Natural killer cell (primary cell): Measurements from ENCODE around the gene F2RL2. TPM values are rescaled to one million over a fixed set of nuclear protein-coding genes. Genes with fewer than 3 reads are reported as not detected.

Source experiments
- ATAC-seq, 3 donors: fragments of 150-1000 bp in 2 of 3; fragments of 200-7000 bp in 1 of 3; cut with Tn5 transposase; 1 replicate in 1 of 3; 2 replicates in 2 of 3; pipeline ENCODE4 v1.10.0; 2021; ENCODE audit warnings: mild to moderate bottlenecking in 2 of 3, moderate library complexity in 2 of 3
- DNase-seq, 2 donors: peaks; one replicate each; pipeline versions ENCODE4 v3.0.0 to v3.0.0-alpha.2; 2013 to 2021; ENCODE audit warnings: mixed read lengths in 1 of 2
- H3K27ac ChIP-seq: one replicate; pipeline ENCODE4 v1.5.1; 2013; ENCODE audit warnings: mild to moderate bottlenecking, low read length
- H3K27me3 ChIP-seq: one replicate; pipeline ENCODE4 v1.6.1; 2013; ENCODE audit warnings: low read length; ENCODE audit not compliant: control insufficient read depth, insufficient read depth
- H3K36me3 ChIP-seq: one replicate; pipeline ENCODE4 v1.6.1; 2013; ENCODE audit warnings: low read length; ENCODE audit not compliant: control insufficient read depth, insufficient read depth
- H3K4me1 ChIP-seq: one replicate; pipeline ENCODE4 v1.6.1; 2013; ENCODE audit warnings: low read length; ENCODE audit not compliant: control insufficient read depth, insufficient read depth
- H3K4me3 ChIP-seq: one replicate; pipeline ENCODE4 v1.5.1; 2013; ENCODE audit warnings: low read length
- H3K9me3 ChIP-seq: one replicate; pipeline ENCODE4 v1.6.1; 2013; ENCODE audit warnings: low read length; ENCODE audit not compliant: control insufficient read depth, insufficient read depth
- H3K27ac Mint-ChIP-seq, 2 donors: one replicate each; pipeline ENCODE4 v1.8.0; 2022; ENCODE audit warnings: mild to moderate bottlenecking in 2 of 2, mixed read lengths in 2 of 2, moderate library complexity in 1 of 2
- H3K27me3 Mint-ChIP-seq, 2 donors: one replicate each; pipeline ENCODE4 v1.8.0; 2022; ENCODE audit warnings: low read depth in 2 of 2, mixed read lengths in 2 of 2
- H3K36me3 Mint-ChIP-seq: one replicate; pipeline ENCODE4 v1.8.0; 2022; ENCODE audit warnings: mixed read lengths
- H3K4me1 Mint-ChIP-seq, 2 donors: one replicate each; pipeline ENCODE4 v1.8.0; 2022; ENCODE audit warnings: mixed read lengths in 2 of 2
- H3K4me3 Mint-ChIP-seq: one replicate; pipeline ENCODE4 v1.8.0; 2022; ENCODE audit warnings: mild to moderate bottlenecking, moderate library complexity, mixed read lengths
- H3K9me3 Mint-ChIP-seq, 2 donors: one replicate each; pipeline ENCODE4 v1.8.0; 2022; ENCODE audit warnings: mixed read lengths in 2 of 2
- WGBS: methylation state at CpG from one replicate; pipeline ENCODE4 v1.1.7; 2013; ENCODE audit warnings: missing lambda C conversion rate; ENCODE audit not compliant: insufficient coverage; 5-methylcytosine and 5-hydroxymethylcytosine counted together
- intact Hi-C: fragments of 100-400 bp; cut with micrococcal nuclease; formaldehyde crosslinking; loops from one replicate; pipeline ENCODE4 v1.14.2; 2022
- total RNA-seq, 4 donors: library from RNA; stranded (reverse); fragments of 120-200 nt in 1 of 4; gene quantifications; one replicate each; pipeline versions ENCODE4 v1.2.3 to v1.2.4, GENCODE V29; 2013 to 2022
- TF ChIP-seq, protein P1 (sequence below): fragments of 200-600 bp; IDR thresholded peaks from one replicate; pipeline ENCODE4 v1.8.0; 2022; ENCODE audit warnings: antibody characterized with exemption

F2RL2 gene
- total RNA-seq, 3 donors from 2014 or later (not counting 1 experiment from before 2014, with no cell fraction given): not detected

GRCh38 chr5:76579166-76579937 is 43.9 kb downstream of the F2RL2 start:
- Mint-ChIP-seq H3K27me3 (no peaks in the 10 kb centered on the region), H3K27ac (no peak overlapping the region), H3K4me1 (peaks cover 17 to 33% of the 10 kb centered on the region in 2 donors), H3K36me3 (no peaks in the 10 kb centered on the region), H3K4me3 (no peak overlapping the region), H3K9me3 (no peaks in the 10 kb centered on the region)
- H3K4me3 ChIP-seq: no peak overlapping the region
- DNase-seq (no peak), ATAC-seq (no peak)
- peaks cover 6% of the 10 kb centered on the region for H3K4me1 ChIP-seq
- peaks cover 16% of the 10 kb centered on the region for H3K36me3 ChIP-seq
- intact Hi-C loops: no loop called here
- H3K9me3 ChIP-seq: no peaks in the 10 kb centered on the region
- TF ChIP-seq, protein P1, sequence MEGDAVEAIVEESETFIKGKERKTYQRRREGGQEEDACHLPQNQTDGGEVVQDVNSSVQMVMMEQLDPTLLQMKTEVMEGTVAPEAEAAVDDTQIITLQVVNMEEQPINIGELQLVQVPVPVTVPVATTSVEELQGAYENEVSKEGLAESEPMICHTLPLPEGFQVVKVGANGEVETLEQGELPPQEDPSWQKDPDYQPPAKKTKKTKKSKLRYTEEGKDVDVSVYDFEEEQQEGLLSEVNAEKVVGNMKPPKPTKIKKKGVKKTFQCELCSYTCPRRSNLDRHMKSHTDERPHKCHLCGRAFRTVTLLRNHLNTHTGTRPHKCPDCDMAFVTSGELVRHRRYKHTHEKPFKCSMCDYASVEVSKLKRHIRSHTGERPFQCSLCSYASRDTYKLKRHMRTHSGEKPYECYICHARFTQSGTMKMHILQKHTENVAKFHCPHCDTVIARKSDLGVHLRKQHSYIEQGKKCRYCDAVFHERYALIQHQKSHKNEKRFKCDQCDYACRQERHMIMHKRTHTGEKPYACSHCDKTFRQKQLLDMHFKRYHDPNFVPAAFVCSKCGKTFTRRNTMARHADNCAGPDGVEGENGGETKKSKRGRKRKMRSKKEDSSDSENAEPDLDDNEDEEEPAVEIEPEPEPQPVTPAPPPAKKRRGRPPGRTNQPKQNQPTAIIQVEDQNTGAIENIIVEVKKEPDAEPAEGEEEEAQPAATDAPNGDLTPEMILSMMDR: no peak
- WGBS: 80% methylated on average over 6 of the region's 7 CpGs
- no peaks in the 10 kb centered on the region for H3K27me3 ChIP-seq
- no peak overlapping the region for H3K27ac ChIP-seq

DNA sequence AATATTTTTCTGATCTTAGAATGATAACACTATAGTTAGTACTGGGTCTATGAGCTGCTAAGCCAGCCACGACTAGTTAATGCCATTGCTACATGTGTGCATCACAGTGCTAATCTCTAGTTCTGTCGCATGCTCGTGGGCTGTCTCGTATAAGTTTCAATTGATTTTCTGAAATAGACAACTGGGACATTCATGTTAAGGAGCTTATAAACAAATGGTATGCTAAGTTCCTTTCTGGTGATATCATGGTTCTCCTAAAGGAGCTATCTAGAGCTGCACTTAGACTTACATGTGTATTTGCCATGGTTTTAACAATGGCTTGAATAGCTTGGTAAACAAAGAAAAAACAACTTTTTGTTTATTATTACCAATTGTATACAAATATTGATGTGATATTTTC is 46.2 kb downstream of the F2RL2 start:
- ATAC-seq (no peak), DNase-seq (no peak)
- no peaks in the 10 kb centered on the region for H3K27me3 ChIP-seq
- Mint-ChIP-seq H3K4me1 (peaks cover 16 to 23% of the 10 kb centered on the region in 2 donors), H3K27me3 (no peaks in the 10 kb centered on the region), H3K36me3 (no peaks in the 10 kb centered on the region), H3K4me3 (no peak overlapping the region), H3K27ac (peak overlapping the region in 1 of 2 donors; percentile 60), H3K9me3 (no peaks in the 10 kb centered on the region)
- H3K4me1 ChIP-seq: peaks cover 3% of the 10 kb centered on the region
- H3K9me3 ChIP-seq: no peaks in the 10 kb centered on the region
- 98% methylated on average over 4 of the region's 4 CpGs for WGBS
- intact Hi-C loops: no loop called here
- peaks cover 20% of the 10 kb centered on the region for H3K36me3 ChIP-seq
- no peak overlapping the region for H3K4me3 ChIP-seq
- H3K27ac ChIP-seq: no peak overlapping the region
- TF ChIP-seq, protein P1: no peak

GRCh38 chr5:76576450-76576849 is 46.8 kb downstream of the F2RL2 start:
- TF ChIP-seq, protein P1: no peak
- ATAC-seq: no peak
- no peak overlapping the region for H3K4me3 Mint-ChIP-seq
- Histone ChIP-seq H3K4me1 (peaks cover 3% of the 10 kb centered on the region), H3K27ac (no peak overlapping the region), H3K27me3 (no peaks in the 10 kb centered on the region), H3K4me3 (no peak overlapping the region), H3K9me3 (no peaks in the 10 kb centered on the region), H3K36me3 (peaks cover 23% of the 10 kb centered on the region)
- DNase-seq: no peak
- H3K27ac Mint-ChIP-seq: peak overlapping the region; percentile 53 to 60
- intact Hi-C loops: no loop called here
- H3K27me3 Mint-ChIP-seq: no peaks in the 10 kb centered on the region
- H3K4me1 Mint-ChIP-seq: peaks cover 22 to 23% of the 10 kb centered on the region in 2 donors
- no peaks in the 10 kb centered on the region for H3K9me3 Mint-ChIP-seq
- no peaks in the 10 kb centered on the region for H3K36me3 Mint-ChIP-seq

DNA sequence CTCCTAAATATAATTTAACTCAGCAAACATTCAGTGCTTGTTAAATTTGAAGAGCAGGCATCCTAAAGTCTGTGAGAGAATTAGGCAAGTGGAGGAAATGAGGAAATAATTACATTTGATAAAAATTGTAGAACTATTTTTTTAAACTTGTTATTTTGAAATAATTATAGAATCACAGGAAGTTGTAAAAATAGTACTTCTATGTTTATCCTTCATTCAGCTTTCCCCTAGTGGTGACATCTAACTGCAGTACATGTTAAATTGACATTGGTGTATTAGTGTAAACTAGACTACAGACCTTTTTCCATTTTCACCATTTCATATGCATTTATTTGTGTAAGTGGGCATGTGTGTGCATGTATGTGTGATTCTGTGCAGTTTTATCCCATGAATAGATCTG is 51.6 kb downstream of the F2RL2 start:
- Histone ChIP-seq H3K4me3 (no peak overlapping the region), H3K9me3 (no peaks in the 10 kb centered on the region), H3K36me3 (peaks cover 22% of the 10 kb centered on the region), H3K27me3 (no peaks in the 10 kb centered on the region), H3K4me1 (no peaks in the 10 kb centered on the region), H3K27ac (no peak overlapping the region)
- Mint-ChIP-seq H3K9me3 (no peaks in the 10 kb centered on the region), H3K36me3 (no peaks in the 10 kb centered on the region), H3K27me3 (no peaks in the 10 kb centered on the region), H3K4me1 (peaks cover 10 to 24% of the 10 kb centered on the region in 2 donors), H3K27ac (peak overlapping the region in 1 of 2 donors; percentile 65), H3K4me3 (no peak overlapping the region)
- DNase-seq (no peak), ATAC-seq (no peak)
- TF ChIP-seq, protein P1: no peak
- intact Hi-C loops: no loop called here
